Mesothelial cell of epicardium (in vitro differentiated cells): ENCODE data around the gene CEACAM16. TPM values are rescaled to one million over a fixed set of nuclear protein-coding genes. Genes with fewer than 3 reads are reported as not detected.

Experiments
- DNase-seq, 2 experiments: peaks; one replicate each; pipeline ENCODE4 v3.0.0; 2021; ENCODE audit warnings: low spot score in 2 of 2; ENCODE audit not compliant: unreplicated experiment in 2 of 2
- H3K27ac Mint-ChIP-seq: 2 replicates; pipeline ENCODE4 v1.8.0; 2021; ENCODE audit warnings: mixed read lengths
- H3K27me3 Mint-ChIP-seq: 2 replicates; pipeline ENCODE4 v1.8.0; 2021; ENCODE audit warnings: low read depth, mixed read lengths
- H3K36me3 Mint-ChIP-seq: 2 replicates; pipeline ENCODE4 v1.8.0; 2021; ENCODE audit warnings: mixed read lengths
- H3K4me1 Mint-ChIP-seq: 2 replicates; pipeline ENCODE4 v1.8.0; 2021; ENCODE audit warnings: mixed read lengths
- H3K4me3 Mint-ChIP-seq: 2 replicates; pipeline ENCODE4 v1.8.0; 2021; ENCODE audit warnings: mild to moderate bottlenecking, moderate library complexity, mixed read lengths
- H3K9me3 Mint-ChIP-seq: 2 replicates; pipeline ENCODE4 v1.8.0; 2021; ENCODE audit warnings: mixed read lengths
- CTCF ChIP-seq: fragments of 200-600 bp; sonication (generic); IDR thresholded peaks from one replicate; pipeline ENCODE4 v1.5.0; 2021; ENCODE audit warnings: antibody characterized with exemption; ENCODE audit not compliant: unreplicated experiment
- total RNA-seq: library from RNA; stranded (reverse); gene quantifications from 3 replicates; pipeline ENCODE4 v1.2.1, GENCODE V29; 2021

CEACAM16 gene
- total RNA-seq, 1 donor from 2014 or later, result not detected

GRCh38 chr19:44725684-44726083 is 26.7 kb downstream of the CEACAM16 start:
- H3K27me3 Mint-ChIP-seq, result no peaks in the 10 kb centered on the region
- H3K4me3 Mint-ChIP-seq, result no peak overlapping the region
- peaks cover 8% of the 10 kb centered on the region for H3K4me1 Mint-ChIP-seq
- no peak overlapping the region for H3K27ac Mint-ChIP-seq
- H3K36me3 Mint-ChIP-seq, result no peaks in the 10 kb centered on the region
- TF ChIP-seq CTCF, result no peak
- no peak for DNase-seq
- H3K9me3 Mint-ChIP-seq, result no peaks in the 10 kb centered on the region

- DNase-seq, result no peak
- Mint-ChIP-seq H3K36me3 (no peaks in the 10 kb centered on the region), H3K4me1 (peaks cover 8% of the 10 kb centered on the region), H3K4me3 (no peak overlapping the region), H3K9me3 (no peaks in the 10 kb centered on the region), H3K27me3 (no peaks in the 10 kb centered on the region), H3K27ac (no peak overlapping the region)
- no peak for TF ChIP-seq CTCF
Observed at GRCh38 chr19:44726465-44726864, 27.5 kb downstream of the CEACAM16 start.

GRCh38 chr19:44728178-44728577 is 29.2 kb downstream of the CEACAM16 start:
- Mint-ChIP-seq H3K4me3 (no peak overlapping the region), H3K27me3 (no peaks in the 10 kb centered on the region), H3K9me3 (no peaks in the 10 kb centered on the region), H3K27ac (no peak overlapping the region), H3K4me1 (no peaks in the 10 kb centered on the region), H3K36me3 (no peaks in the 10 kb centered on the region)
- TF ChIP-seq CTCF, result no peak
- no peak for DNase-seq

GRCh38 chr19:44729516-44730033 is 30.6 kb downstream of the CEACAM16 start:
- H3K4me1 Mint-ChIP-seq, result no peaks in the 10 kb centered on the region
- H3K4me3 Mint-ChIP-seq, result no peak overlapping the region
- no peaks in the 10 kb centered on the region for H3K9me3 Mint-ChIP-seq
- no peak overlapping the region for H3K27ac Mint-ChIP-seq
- TF ChIP-seq CTCF, result no peak
- H3K27me3 Mint-ChIP-seq, result no peaks in the 10 kb centered on the region
- DNase-seq, result no peak
- H3K36me3 Mint-ChIP-seq, result no peaks in the 10 kb centered on the region

- Mint-ChIP-seq H3K27me3 (no peaks in the 10 kb centered on the region), H3K4me1 (no peaks in the 10 kb centered on the region), H3K27ac (no peak overlapping the region), H3K36me3 (no peaks in the 10 kb centered on the region), H3K9me3 (no peaks in the 10 kb centered on the region), H3K4me3 (no peak overlapping the region)
- no peak for DNase-seq
- TF ChIP-seq CTCF, result no peak
Observed at GRCh38 chr19:44731081-44731480, 32.1 kb downstream of the CEACAM16 start.

- H3K27ac Mint-ChIP-seq, result no peak overlapping the region
- H3K9me3 Mint-ChIP-seq, result no peaks in the 10 kb centered on the region
- H3K4me3 Mint-ChIP-seq, result no peak overlapping the region
- no peak for TF ChIP-seq CTCF
- no peaks in the 10 kb centered on the region for H3K27me3 Mint-ChIP-seq
- H3K36me3 Mint-ChIP-seq, result no peaks in the 10 kb centered on the region
- no peak for DNase-seq
- H3K4me1 Mint-ChIP-seq, result no peaks in the 10 kb centered on the region
Observed at GRCh38 chr19:44731622-44732021, 32.7 kb downstream of the CEACAM16 start.
